Upper lobe of left lung (tissue), 6 donors: ENCODE data around the gene VN1R4. TPM values are rescaled to one million over a fixed set of nuclear protein-coding genes. Genes with fewer than 3 reads are reported as not detected.
"Not testable (repeated sequence)": the region's sequence is repeated elsewhere in the genome, so short reads cannot be mapped to it uniquely, and the experiment has no call there.

ENCODE experiments used
- ATAC-seq, 2 donors: fragments of 200-7000 bp; cut with Tn5 transposase; one replicate each; pipeline ENCODE4 v1.9.1; 2022; ENCODE audit warnings: mild to moderate bottlenecking in 2 of 2, moderate library complexity in 2 of 2; ENCODE audit not compliant: low FRiP score in 2 of 2
- DNase-seq, 2 donors: peaks; one replicate each; pipeline ENCODE4 v3.0.0-alpha.2; 2019 to 2020
- H3K27ac ChIP-seq, 4 donors: fragments of 200-600 bp; sonication (generic); one replicate each; pipeline ENCODE4 v1.5.1; 2016 to 2019
- H3K27me3 ChIP-seq, 4 donors: fragments of 200-600 bp; sonication (generic); one replicate each; pipeline ENCODE4 v1.5.1; 2017 to 2019
- H3K36me3 ChIP-seq, 4 donors: fragments of 200-600 bp; sonication (generic); one replicate each; pipeline ENCODE4 v1.5.1; 2016 to 2019
- H3K4me1 ChIP-seq, 4 donors: fragments of 200-600 bp; sonication (generic); one replicate each; pipeline ENCODE4 v1.5.1; 2018 to 2019
- H3K4me3 ChIP-seq, 4 donors: fragments of 200-600 bp; sonication (generic); one replicate each; pipeline ENCODE4 v1.5.1; 2017 to 2019; ENCODE audit warnings: mild to moderate bottlenecking in 2 of 4, moderate library complexity in 1 of 4
- H3K9me3 ChIP-seq, 4 donors: fragments of 200-600 bp; sonication (generic); one replicate each; pipeline ENCODE4 v1.5.1; 2018 to 2019
- CTCF ChIP-seq, 6 experiments: fragments of 450-650 bp in 4 of 6; fragments of 200-600 bp in 2 of 6; sonication (generic) in 2 of 6; IDR thresholded peaks; one replicate each; pipeline ENCODE4 v1.5.1; 2016 to 2019; ENCODE audit warnings: antibody characterized with exemption in 6 of 6
- EP300 ChIP-seq, 4 donors: sonication (generic); formaldehyde crosslinking; IDR thresholded peaks; one replicate each; pipeline ENCODE4 v1.5.1; 2017; ENCODE audit warnings: antibody characterized with exemption in 4 of 4, control low read depth in 2 of 4
- POLR2A ChIP-seq, 4 donors: fragments of 450-650 bp; IDR thresholded peaks; one replicate each; pipeline ENCODE4 v1.5.1; 2016 to 2017; ENCODE audit warnings: antibody characterized with exemption in 4 of 4, mild to moderate bottlenecking in 2 of 4
- POLR2AphosphoS5 ChIP-seq, 2 donors: sonication (generic); formaldehyde crosslinking; IDR thresholded peaks; one replicate each; pipeline ENCODE4 v1.5.1; 2017; ENCODE audit warnings: antibody characterized with exemption in 2 of 2
- WGBS, 2 donors: methylation state at CpG; one replicate each; pipeline ENCODE4 v1.1.5; 2017 to 2018; 5-methylcytosine and 5-hydroxymethylcytosine counted together
- total RNA-seq, 6 donors: library from RNA; depleted of rRNA in 4 of 6; stranded (reverse); fragments of >200 nt in 4 of 6; gene quantifications; one replicate each; pipeline versions ENCODE4 v1.1.0 to v1.2.1, GENCODE V29; 2016 to 2021
- donor health status: DM: no; HTN: no; CAD: no; lungs with moderate emphysema.
- donor health status: DM: no; HTN: yes; CAD: no; lungs with severe emphysema.

VN1R4 gene
- total RNA-seq, 6 donors from 2014 or later: not detected

GRCh38 chr19:53272044-53272443 lies 4.5 kb upstream of the VN1R4 start:
- 86 to 91% methylated on average over 9 of the region's 9 CpGs for WGBS, 2 donors
- Histone ChIP-seq H3K4me1 (no peaks in the 10 kb centered on the region), H3K27ac (no peak overlapping the region)

GRCh38 chr19:53269861-53270260 lies 2.3 kb upstream of the VN1R4 start:
- not testable (repeated sequence) for H3K36me3 ChIP-seq, H3K4me3 ChIP-seq, H3K27ac ChIP-seq, H3K27me3 ChIP-seq, H3K4me1 ChIP-seq, ATAC-seq, H3K9me3 ChIP-seq
- 91 to 95% methylated on average over 11 to 24 of the region's 27 CpGs for WGBS, 2 donors
- DNase-seq: peak in 1 of 2 donors; percentile 69

More at GRCh38 chr19:53272044-53272443, 4.5 kb upstream of the VN1R4 start:
- TF ChIP-seq CTCF (IDR thresholded peaks at IDR 0.05) (no peak), POLR2AphosphoS5 (IDR thresholded peaks at IDR 0.05) (no peak), POLR2A (IDR thresholded peaks at IDR 0.05) (no peak), EP300 (IDR thresholded peaks at IDR 0.05) (no peak)
- no peak for DNase-seq
- Histone ChIP-seq H3K36me3 (no peaks in the 10 kb centered on the region), H3K27me3 (no peaks in the 10 kb centered on the region), H3K9me3 (peaks cover 0 to 2% (median 0%) of the 10 kb centered on the region in 4 donors), H3K4me3 (no peak overlapping the region)
- ATAC-seq: no peak

- H3K27me3 ChIP-seq, H3K4me3 ChIP-seq, ATAC-seq, H3K27ac ChIP-seq, DNase-seq, H3K36me3 ChIP-seq: not testable (repeated sequence)
- H3K4me1 ChIP-seq: peaks cover 0 to 14% (median 5%) of the 10 kb centered on the region in 4 donors
- WGBS, 2 donors: 73 to 81% methylated on average over 14 of the region's 14 CpGs
- peaks cover 0 to 20% (median 9%) of the 10 kb centered on the region in 4 donors for H3K9me3 ChIP-seq
Observed at GRCh38 chr19:53257715-53258342, 9.7 kb downstream of the VN1R4 start, which contains the start of gene VN1R2. Gene VN1R2 (plus strand): TSS chr19:53258292. CDS start chr19:53258376, 84 bp downstream.

GRCh38 chr19:53254411-53255341 lies 12.8 kb downstream of the VN1R4 start, which contains the start of gene ZNF677:
Gene ZNF677 (minus strand): TSS chr19:53254873. CDS start chr19:53251550, 3,323 bp downstream.
- ATAC-seq (peak; percentile 97 to 99), DNase-seq (peak; percentile 85 to 95)
- TF ChIP-seq EP300 (IDR thresholded peaks at IDR 0.05) (peak in 1 of 4 donors; percentile 3), POLR2A (IDR thresholded peaks at IDR 0.05) (peak in 2 of 4 donors; percentile 34 to 54), CTCF (IDR thresholded peaks at IDR 0.05) (no peak), POLR2AphosphoS5 (IDR thresholded peaks at IDR 0.05) (peak; percentile 51 to 68)
- Histone ChIP-seq H3K4me1 (peaks cover 0 to 14% (median 5%) of the 10 kb centered on the region in 4 donors), H3K36me3 (peaks cover 5 to 27% (median 17%) of the 10 kb centered on the region in 4 donors), H3K27me3 (no peaks in the 10 kb centered on the region), H3K27ac (peak within 1 kb of the TSS; percentile 74 to 81 (median 78)), H3K4me3 (peak within 1 kb of the TSS; percentile 69 to 77 (median 76)), H3K9me3 (peaks cover 0 to 37% (median 29%) of the 10 kb centered on the region in 4 donors)
- WGBS, 2 donors: 5 to 10% methylated on average over 32 to 47 of the region's 72 CpGs

- Histone ChIP-seq H3K9me3 (peaks cover 50 to 78% (median 76%) of the 10 kb centered on the region in 4 donors), H3K4me3 (no peak overlapping the region), H3K36me3 (peaks cover 18 to 61% (median 34%) of the 10 kb centered on the region in 4 donors), H3K27ac (no peak overlapping the region), H3K27me3 (no peaks in the 10 kb centered on the region), H3K4me1 (no peaks in the 10 kb centered on the region)
- no peak for TF ChIP-seq POLR2A (IDR thresholded peaks at IDR 0.05)
- no peak for TF ChIP-seq EP300 (IDR thresholded peaks at IDR 0.05)
- TF ChIP-seq POLR2AphosphoS5 (IDR thresholded peaks at IDR 0.05): no peak
- TF ChIP-seq CTCF (IDR thresholded peaks at IDR 0.05): no peak
- no peak for ATAC-seq
- DNase-seq: no peak
- 94 to 95% methylated on average over 1 of the region's 1 CpG for WGBS, 2 donors
Observed at GRCh38 chr19:53246498-53246897, 21.0 kb downstream of the VN1R4 start.
